Stimulated activated CD4-positive, alpha-beta T cell treated with anti-CD3 and anti-CD28 coated beads, Interleukin-1b, Interleukin-23, amount 100 ng/mL, for 48 hours (primary cell): ENCODE data around the gene FTO.

Experiments
- DNase-seq: peaks from one replicate; pipeline ENCODE4 v3.0.0-alpha.2; 2020

FTO gene

DNA sequence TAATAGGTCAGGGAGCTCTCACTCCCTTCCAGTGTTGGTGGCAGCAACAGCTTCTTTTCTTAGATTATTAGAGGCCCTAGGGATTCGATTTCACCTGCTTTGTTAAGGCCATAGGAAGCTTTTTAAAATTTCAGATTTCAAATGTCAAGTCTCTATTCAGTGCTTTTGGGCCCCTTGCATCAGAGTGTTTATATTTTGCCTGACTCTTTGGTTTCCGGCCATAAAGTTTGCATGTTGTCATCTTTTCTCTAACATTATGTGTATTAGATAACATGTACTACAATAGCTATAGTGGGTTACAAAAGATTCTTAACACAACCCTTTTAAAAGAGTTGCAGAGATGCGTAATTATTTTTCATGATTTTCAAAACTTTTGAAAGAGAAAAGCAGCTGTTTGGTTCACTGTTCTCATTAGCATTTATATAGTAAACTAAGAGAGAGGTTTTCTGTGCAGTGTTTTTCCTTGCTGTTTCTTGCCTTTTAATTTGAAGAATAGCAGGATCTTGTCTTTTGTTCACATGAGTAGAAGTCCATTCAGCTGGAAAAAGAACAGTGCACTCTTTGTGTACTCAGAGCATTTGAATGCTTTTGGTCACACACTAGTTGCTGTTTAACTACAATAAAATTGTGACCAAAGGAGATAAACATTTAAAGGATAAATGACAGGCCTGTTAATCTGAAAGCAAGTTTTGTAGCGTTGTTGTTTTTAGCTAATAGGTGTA, 52.5 kb downstream of the FTO start:
- no peak for DNase-seq

DNA sequence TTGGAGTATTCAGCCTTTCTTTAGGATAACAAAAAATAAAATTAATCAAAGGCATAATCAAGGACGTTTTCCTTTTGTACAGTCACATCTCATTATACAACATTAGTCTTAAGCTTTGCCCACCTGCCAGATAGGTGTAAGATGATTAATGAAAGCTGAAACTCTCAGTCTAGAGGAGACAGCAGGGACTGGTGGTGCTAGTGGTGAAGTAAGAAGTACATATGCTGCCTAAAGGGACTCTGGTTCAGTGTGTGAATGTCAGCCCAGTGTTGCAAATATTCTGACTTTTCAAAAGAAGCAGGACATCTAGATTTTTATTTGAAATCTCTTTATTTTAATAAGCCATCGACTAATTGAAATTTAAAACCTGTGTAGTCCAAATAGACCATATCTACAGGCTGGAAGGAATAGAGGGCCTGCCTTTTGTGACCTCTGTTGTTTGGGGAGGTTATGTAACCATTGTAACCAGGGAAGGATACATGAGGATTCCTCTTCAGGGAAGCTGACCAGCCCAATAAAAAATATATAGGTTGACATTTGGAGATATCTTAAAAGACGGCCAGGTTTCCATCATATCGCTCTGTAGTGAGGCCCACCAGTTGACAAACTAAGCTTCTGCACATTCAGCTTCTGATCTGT, 54.1 kb downstream of the FTO start:
- DNase-seq, result no peak

DNA sequence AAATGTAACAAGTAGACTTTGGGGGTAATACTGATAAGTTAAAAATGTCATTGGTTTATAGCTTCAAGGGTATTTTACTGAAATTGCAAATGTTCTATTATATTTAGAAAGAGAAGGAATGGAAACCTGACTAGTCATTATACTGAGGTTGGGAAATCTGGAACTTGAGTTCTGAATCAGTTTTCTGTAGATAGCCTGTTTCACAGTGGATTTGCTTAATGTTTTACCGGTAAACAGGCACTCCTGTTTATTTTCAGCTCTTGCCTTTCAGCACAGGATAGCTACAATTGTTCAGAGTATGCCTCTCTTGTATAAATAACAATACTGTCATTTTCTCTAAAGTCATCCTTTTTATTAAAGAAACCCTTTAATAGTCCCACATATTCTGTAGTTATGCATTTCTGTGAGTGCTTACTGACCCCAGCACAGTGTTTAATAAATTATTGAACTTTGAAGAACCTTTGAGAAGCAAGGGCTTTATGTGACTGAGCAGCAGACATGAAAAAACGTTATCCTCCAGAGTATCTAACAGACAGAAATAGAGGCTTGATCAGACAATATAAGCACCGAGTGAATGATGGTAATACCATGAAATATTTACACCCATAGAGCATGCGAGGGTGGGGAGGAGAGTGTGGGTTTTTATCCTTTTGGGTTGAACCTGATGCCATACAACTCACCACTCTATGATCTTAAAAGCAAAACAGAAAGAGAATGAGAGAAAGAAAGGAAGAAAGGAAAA, 58.2 kb downstream of the FTO start:
- no peak for DNase-seq

DNA sequence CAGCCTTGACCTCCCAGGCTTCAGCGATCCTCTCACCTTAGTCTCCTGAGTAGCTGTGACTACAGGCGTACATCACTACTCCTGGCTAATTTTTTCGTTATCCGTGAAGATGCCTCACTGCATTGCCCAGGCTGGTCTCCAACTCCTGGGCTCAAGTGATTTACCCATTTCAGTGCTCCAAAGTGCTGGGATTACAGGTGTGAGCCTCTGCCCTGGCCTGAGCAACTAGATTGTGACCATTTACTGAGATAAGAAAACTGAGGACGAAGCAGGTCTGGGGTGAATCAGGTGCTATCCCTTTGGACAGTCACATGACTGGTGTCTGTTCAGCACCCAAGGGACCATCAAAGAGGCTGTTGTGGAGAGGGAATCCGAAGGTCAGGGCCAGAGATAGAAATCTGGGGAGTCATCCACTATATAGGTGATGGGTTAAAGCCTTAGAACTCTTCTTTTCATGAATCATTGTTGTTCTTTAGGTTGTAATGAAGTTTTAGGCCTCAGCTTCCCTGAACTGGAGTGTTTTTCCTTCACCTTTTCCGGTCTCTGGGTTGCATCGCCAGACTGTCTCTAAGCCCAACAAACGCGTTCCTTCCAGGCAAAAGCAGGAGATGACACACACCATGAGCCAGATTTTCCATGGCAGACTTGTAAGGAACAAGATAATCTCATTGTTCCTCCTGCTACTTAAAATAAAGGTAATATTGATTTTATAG, 62.5 kb downstream of the FTO start:
- no peak for DNase-seq

DNA sequence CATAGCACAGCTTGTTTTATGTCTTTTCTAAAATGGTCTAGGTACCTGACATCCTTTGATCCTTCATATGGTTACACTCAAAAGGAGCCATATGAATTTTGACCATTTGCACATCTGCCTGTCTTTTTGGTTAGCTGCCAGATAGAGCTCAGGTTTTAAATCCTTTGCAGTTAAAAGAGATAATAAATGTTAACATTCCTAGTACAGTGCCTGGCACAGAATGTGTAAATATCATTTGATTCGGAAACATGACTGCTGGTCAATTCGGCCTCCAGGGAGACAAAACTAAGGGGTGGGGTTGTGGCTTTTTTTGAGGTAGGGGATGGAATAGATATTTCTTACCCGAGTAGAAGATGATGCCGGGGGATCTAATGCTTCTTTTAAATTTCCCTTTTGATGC, 64.2 kb downstream of the FTO start:
- no peak for DNase-seq

DNA sequence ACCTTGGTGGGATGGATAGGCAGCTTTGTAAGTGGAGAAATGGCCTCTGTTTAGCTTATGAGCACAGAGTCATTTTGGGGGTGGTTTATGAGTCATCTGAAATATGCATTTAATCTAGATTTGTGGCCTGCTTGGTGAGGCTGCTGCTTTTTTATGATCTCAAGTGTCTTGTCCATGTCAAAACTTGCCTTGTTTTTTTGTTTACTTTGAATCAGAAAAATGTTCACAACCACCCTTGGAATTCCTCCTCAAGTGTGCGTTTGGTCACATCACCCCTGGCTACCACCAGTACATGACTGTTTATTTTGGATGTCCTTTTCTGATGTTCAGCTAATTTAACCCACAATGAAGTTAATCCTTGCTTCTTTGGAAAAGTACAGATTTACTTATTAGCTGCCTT, 64.6 kb downstream of the FTO start:
- no peak for DNase-seq

DNA sequence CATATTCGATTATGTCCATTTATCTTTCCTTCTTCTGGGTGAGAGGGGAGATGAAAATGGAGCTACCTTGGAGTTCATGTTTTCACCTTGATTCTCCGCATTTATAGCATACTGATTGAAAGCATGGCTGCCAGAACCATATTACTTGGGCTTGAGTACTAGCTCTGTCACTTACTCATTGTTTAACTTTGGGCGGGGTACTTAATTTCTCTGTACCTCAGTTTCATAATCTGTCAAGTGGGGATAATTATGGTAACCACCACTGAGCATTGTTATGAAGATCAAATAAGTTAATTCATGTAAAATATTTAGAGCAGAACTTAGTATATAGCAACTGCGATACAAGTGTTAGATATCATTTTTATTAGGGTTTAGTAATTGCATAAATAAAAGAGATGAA, 65.2 kb downstream of the FTO start:
- DNase-seq, result no peak

DNA sequence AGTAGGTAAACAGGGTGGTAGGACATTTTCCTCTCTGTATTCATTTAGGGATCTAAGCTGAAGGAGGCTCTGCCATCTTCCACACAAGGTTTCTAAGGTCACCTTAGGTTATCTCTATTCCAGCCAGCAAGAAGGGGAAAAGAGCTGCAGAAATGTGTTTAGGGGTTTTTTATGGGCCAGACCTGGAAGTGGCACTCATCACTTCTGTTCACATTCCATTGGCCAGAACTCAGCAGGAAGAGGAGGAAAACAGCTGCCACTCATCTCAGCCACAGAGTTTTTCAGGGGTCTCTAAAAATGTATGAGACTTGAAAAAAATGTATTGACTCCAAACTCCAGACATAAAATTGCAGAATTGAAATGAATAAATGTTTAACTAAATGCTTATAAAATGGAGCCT, 65.8 kb downstream of the FTO start:
- DNase-seq, result no peak

DNA sequence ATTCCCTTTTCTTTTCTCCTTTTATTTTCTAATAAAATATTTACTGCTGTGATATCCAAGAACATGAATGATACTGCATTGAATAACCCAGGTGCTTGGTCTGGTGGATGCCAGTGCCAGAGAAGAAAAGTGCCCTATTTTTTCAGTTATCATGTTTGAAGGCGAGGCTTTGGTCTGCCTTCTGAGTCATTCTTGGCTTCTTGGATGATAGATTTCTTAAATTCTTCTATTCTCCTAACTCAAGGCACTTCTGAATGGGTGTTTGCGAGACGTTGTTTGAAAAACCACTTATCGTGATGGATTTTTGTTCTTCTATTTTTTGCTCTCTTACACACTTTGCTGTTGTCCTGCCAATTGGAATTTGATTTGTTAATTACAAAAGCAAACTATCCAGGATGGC, 66.7 kb downstream of the FTO start:
- no peak for DNase-seq

DNA sequence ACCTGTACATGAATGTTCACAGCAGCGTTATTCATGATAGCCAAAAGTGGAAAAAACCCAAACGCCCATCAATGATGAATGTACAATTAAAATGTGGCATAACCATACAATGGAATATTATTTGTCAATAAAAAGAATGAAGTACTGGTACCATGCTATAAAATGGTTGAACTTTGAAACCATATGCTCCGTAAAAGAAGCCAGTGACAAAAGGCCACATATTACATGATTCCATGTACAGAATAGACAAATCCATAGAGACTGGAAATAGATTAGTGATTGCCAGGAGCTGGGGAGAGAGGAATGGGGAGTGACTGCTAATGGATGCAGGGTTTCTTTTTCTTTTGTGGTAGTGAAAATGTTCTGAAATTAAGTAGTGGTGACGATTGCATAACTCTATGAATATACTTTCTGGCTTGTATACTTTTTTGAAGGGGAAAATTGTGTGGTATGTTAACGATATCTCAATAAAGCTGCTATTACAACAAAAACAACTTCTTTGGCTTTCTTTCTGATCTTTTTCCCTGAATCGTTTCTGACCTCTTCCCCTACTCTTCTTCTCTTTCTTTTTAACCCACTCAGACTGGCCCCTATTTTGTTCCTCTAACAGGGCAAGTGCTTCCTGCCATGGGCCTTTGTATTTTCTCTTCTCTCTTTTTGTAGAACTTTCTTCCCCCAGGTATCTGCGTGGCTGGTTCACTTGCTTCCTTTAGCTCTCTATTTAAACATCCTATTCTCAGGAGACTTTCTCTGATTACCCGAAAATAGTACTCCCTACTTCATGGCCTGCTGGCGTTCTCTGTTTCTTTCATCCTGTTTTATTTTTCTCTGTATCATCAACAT, 67.9 kb downstream of the FTO start:
- no peak for DNase-seq

DNA sequence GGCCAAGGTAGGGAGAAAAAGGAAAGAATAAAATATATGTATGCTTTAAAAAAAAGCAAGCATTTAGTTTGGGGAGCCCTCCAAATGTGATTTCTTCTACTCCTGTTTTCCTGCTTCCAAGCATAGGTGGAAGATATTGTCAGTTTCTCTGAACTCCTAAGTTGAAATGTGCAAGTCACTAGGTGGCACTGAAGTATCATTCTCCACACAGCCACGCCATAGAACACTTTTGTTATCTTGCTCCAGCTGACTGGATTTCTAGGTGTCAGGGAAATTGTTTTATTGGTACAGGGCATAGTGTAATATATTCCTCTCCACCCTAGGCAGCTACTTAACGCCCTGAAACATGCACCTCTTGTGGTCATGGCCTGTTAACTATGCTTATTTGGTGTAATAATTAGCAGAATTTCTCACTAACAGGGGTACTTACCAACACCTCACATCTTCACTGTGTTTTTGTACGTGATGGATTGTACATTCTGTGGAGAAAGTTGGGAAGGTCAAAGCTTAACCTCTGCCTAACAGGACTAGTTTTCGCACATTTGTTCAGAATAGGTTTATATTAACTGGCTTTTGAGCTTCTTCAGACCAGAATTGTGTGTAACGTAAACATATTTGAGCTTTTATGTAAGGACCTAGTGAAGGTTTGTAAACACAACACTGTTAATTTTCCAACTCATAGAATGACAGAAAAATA, 69.3 kb downstream of the FTO start:
- DNase-seq, result no peak

DNA sequence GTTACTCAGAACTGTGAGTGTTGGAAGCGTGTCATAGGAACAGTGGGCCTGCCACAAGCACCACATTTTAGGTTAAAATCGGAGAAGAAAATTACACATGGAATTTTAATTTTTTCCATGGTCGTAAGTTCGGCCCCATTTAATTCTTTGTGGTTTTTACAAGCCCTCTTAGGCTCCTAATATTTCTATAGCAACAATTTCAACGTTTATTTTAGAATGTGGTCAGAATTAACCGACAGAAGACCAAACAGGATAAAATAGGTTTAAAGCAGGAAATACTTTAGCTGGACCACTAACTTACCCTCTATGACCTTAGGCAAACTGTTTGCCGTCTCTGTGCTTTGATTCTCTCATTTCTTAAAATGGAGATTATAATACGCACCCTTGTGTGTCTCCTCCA, 69.9 kb downstream of the FTO start:
- DNase-seq, result no peak

DNA sequence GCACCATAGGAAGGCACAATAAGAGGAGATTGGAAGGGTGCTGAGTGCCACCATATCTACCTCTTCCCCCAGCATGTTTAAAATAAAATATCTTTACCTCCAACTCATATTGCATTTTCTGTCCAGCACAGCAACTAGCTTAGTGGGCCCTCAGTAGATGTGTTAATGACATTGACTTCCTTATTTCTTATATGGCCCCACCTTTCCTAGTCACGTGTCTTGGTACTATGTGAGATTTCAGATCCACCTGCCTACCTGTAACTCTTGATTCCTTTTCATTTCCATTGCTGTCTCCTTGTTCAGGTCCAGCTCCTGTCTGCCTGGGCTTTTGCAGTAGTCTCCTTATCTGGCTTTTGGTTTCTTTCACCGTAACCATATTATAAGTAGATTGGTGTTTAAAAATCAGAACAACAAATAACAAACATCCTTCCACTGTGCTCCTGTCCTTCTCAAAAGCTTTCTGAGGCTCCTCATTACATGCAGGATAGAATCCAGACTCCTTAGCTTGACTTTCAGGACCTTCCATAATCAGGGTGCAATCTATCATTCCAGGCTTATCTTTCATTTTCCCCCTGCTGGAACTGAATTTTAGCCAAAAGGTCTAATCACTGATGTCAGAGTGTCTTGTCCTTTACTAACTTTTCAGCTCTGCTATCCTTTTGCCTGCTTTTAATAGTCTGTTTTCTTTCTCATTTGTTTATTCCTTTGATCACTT, 71.3 kb downstream of the FTO start:
- no peak for DNase-seq

DNA sequence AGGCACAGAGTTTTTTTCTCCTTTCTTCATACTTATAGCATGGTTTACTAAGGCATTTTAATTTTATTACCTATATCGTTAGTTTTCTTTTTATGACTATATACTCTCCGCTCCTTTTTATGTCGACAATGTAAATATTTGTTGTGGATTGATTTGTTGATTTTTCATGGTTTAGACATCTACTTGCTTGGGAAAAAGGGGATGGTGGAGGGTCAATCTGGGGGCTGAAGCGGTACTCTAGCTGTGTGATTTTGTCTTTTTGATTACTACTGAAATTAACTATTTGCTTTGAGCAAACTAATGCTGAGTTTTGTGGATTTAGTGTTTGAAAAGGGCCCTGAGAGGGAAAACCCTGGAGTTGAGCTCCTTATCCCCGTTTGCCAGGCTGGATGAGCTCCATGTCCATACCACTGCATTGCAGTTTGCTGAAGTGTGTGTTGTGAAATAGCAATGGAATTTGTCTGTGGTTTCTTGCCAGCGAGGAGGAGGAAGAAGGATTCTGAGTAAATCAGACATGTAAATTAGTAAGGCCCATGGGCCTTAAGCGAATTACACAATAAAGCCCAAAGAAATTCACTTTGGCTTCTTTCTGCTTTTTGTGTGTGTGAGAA, 72.0 kb downstream of the FTO start:
- DNase-seq, result no peak

DNA sequence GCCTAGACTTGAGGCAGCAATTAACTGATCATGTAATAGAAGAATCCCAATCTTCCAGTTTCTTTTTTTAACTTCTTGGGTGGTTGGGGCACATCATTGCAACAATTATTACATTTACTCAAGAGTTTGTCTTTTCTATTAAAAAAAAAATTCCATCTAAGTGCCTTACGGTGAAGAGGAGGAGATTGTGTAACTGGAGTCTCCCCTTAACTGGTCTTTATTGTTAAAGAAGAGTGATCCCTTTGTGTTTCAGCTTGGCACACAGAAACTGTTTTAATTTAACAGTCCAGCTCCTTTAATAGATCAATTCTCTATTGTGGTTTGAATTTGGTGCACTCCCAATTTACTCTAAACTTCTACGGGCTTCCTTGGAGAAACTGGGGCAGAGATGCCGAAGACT, 75.2 kb downstream of the FTO start:
- no peak for DNase-seq

DNA sequence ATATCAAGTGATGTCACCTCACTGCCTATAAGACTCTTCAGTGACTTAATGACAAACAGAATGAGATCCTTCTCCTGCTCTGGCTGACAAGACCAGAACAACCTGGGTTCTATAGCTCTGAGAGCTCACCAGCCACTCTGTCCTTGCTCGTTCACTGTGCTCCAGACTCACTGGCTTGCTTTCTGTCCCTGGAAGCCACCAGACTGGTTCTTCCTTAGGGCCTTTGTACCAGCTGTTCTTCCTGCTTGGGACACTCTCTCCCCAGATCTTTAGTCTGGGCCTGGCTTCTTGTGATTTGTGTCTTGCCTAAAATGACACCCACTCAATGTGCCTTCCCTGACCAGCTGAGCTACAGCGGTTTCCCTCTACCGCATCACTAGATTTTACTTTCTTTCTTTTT, 76.1 kb downstream of the FTO start:
- no peak for DNase-seq

DNA sequence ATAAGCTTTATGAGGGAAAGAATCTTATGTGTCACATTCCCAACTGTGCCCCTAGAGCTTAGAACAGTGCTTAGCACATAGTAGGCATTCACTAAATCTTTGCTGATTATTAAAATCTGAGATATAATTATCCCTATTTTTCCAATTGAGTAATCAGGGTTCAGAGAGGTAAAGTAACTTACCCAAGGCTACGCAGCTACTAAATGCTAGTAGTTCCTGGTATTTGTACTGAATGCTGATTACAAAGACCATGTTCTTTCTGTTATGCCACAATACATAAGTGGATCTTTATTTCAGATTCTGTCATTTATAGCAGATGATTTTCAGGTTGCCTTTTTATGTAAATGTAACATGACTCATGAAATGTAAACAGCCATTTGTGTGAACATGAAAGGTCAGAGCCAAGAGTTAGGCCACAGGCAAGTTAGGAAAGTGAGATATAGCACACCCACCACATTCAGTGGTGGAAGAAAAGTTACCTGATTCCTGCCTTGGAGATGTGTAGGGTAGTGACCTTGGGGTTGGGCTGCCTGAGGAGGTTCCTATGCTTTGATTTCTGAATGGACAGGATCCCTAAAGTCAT, 77.2 kb downstream of the FTO start:
- DNase-seq, result no peak

DNA sequence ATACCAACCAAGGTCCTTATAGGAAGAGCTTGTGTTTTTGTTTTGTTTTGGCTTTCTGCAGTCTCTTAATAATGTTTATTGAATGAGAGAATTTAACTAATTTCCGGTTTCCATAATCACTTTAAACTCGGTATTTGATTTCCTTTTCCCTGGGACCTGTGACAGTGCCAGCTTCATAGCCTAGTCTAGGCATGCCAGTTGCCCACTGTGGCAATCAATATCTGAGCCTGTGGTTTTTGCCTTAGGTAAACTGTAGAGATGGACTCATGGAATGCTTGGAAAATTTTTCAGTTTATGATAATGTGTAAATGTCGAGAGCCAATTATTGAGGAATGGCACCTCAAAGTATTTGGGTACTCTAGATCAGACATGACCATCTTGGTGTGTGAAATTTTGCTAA, 78.2 kb downstream of the FTO start:
- DNase-seq, result no peak

DNA sequence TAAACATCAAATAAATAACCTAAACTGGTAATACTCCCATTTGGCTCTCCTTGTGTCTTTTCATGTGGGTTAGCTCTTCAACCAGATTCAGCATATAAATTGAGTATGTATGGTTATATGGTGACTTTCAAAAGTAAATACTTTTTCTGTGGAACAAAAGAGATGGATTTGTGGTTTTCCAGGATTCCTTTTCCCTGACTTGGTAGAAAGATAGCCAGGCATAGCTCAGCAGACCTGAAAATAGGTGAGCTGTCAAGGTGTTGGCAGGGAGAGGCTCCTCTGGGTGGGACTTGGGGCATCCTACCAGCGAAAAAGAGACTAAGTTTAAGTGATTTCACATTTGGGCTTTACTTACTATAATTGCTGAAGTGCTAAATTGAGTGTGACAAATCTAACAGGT, 80.3 kb downstream of the FTO start:
- DNase-seq, result no peak

DNA sequence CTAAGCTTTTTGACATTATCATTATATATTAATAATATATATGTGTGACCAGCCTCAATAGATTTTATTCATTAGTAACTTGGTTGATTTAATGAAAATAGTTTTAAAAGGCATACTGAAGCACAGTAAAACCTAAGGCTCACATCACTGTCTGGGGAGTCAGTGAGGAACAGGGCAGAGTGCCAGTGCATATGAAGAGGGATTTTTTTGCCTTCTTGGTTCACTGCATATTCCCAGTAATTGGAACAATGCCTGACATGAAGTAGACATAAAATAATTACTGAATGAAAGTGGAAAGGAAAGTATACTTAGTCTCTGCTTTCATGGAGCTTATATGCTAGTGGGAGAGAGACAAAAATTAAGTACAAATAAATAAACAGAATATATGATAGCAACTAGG, 81.1 kb downstream of the FTO start:
- DNase-seq, result no peak

DNA sequence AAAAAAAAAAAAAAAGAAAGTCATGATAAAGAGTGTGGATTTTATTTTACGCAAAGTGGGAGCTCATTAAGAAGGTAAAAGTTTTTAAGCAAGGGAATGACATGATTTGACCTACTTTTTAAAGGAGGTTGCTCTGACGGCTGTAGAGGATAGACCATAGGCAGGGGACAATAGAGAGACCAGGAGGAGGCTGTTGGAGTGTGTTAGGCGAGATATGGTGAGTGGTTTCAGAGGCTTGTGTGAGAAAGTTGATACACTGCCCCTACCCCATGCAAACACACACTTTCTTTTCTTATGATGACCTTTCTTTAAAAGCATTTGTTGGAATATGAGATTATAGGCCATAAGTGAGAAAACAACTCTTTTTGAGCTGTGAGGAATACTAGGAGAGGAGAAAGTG, 82.0 kb downstream of the FTO start:
- no peak for DNase-seq
